Measurements from ENCODE around the gene ARMC12.

Gene ARMC12

GRCh38 chr6:35736253-35736894, 458 bp upstream of the ARMC12 start:
- DNase-seq = peak; percentile 61 to 74

GRCh38 chr6:35737413-35738211, 780 bp downstream of the ARMC12 start:
- peak; percentile 62 to 90 for DNase-seq

GRCh38 chr6:35739645-35740524, 3.1 kb downstream of the ARMC12 start:
- no peak for DNase-seq

- no peak for DNase-seq
These were observed 6.0 kb downstream of the ARMC12 start for GRCh38 chr6:35742842-35743241.

GRCh38 chr6:35745509-35745908, 8.7 kb downstream of the ARMC12 start:
- no peak for DNase-seq

GRCh38 chr6:35746516-35746915, 9.7 kb downstream of the ARMC12 start:
- DNase-seq = no peak

GRCh38 chr6:35747877-35748276, 11.0 kb downstream of the ARMC12 start:
- no peak for DNase-seq

GRCh38 chr6:35750557-35750956, 13.7 kb downstream of the ARMC12 start:
- no peak for DNase-seq

- DNase-seq = no peak
These were observed 14.8 kb downstream of the ARMC12 start for GRCh38 chr6:35751594-35751993.

- no peak for DNase-seq
These were observed 15.5 kb downstream of the ARMC12 start for GRCh38 chr6:35752330-35752729.

GRCh38 chr6:35754452-35755277, 17.8 kb downstream of the ARMC12 start:
- DNase-seq = peak in 1 of 2 experiments; percentile 76

GRCh38 chr6:35755278-35755924, 18.6 kb downstream of the ARMC12 start:
- DNase-seq = peak in 1 of 2 experiments; percentile 54

GRCh38 chr6:35757456-35758123, 20.8 kb downstream of the ARMC12 start:
- DNase-seq = peak in 1 of 2 experiments; percentile 74

GRCh38 chr6:35759426-35759825, 22.6 kb downstream of the ARMC12 start:
- no peak for DNase-seq

- DNase-seq = no peak
These were observed 28.9 kb downstream of the ARMC12 start for GRCh38 chr6:35765739-35766138.

- no peak for DNase-seq
These were observed 32.4 kb downstream of the ARMC12 start for GRCh38 chr6:35769211-35769610.

- DNase-seq = no peak
These were observed 34.5 kb downstream of the ARMC12 start for GRCh38 chr6:35771343-35771627.

- no peak for DNase-seq
These were observed 37.4 kb downstream of the ARMC12 start for GRCh38 chr6:35774116-35774794.

- no peak for DNase-seq
These were observed 38.2 kb downstream of the ARMC12 start for GRCh38 chr6:35775031-35775430.

GRCh38 chr6:35776364-35777215, 39.8 kb downstream of the ARMC12 start, which contains the start of gene CLPSL2:
Gene CLPSL2 (plus strand): TSS chr6:35776598. CDS start chr6:35776619, 21 bp downstream.
- DNase-seq = peak in 1 of 2 experiments; percentile 52

All from NCI-H524 (cell line).